IMR-90 (cell line): Measurements from ENCODE around the gene IFNA16. TPM values are rescaled to one million over a fixed set of nuclear protein-coding genes. Genes with fewer than 3 reads are reported as not detected.
"Not testable (repeated sequence)": the region's sequence is repeated elsewhere in the genome, so short reads cannot be mapped to it uniquely, and the experiment has no call there.

Experiments used
- ATAC-seq: fragments of 200-7000 bp; cut with Tn5 transposase; 2 replicates; pipeline ENCODE4 v1.9.1; 2020; ENCODE audit warnings: low read depth, mild to moderate bottlenecking, moderate library complexity
- Bru-seq: library from RNA; stranded (reverse); fragments of 400-500 nt; gene quantifications from one replicate; lab custom pipeline; 2021; lab: Mats Ljungman, UMichigan
- BruChase-seq, 2 experiments: library from RNA; stranded (reverse); fragments of 400-500 nt; gene quantifications; one replicate each; lab custom pipeline; 2021; lab: Mats Ljungman, UMichigan
- BruUV-seq: library from RNA; stranded (reverse); fragments of 400-500 nt; replicated peaks from 2 replicates; lab custom pipeline; 2021; lab: Mats Ljungman, UMichigan
- CTCF ChIA-PET: fragments of 300-600 bp; formaldehyde crosslinking; extraction: SDS; loops from one replicate; lab custom pipeline; 2021; ENCODE audit warnings: antibody characterized with exemption; lab: Yijun Ruan, JAX
- POLR2A ChIA-PET: fragments of 300-600 bp; sonication (Branson Sonifier 250); formaldehyde crosslinking; loops from one replicate; lab custom pipeline; 2022; ENCODE audit warnings: antibody characterized with exemption; ENCODE audit not compliant: unreplicated experiment; lab: Charles Lee
- DNase-seq: peaks from one replicate; pipeline ENCODE4 v3.0.0; 2013
- H2AFZ ChIP-seq: replicated peaks from 2 replicates; pipeline ENCODE3; 2013; ENCODE audit warnings: low read length, mild to moderate bottlenecking; ENCODE audit not compliant: poor library complexity
- H2AK5ac ChIP-seq: 2 replicates; pipeline ENCODE4 v1.6.1; 2013; ENCODE audit warnings: low read depth, low read length, inconsistent platforms
- H2AK9ac ChIP-seq: replicated peaks from 2 replicates; pipeline ENCODE3; 2013; ENCODE audit warnings: mild to moderate bottlenecking, low read depth, low read length, moderate library complexity; ENCODE audit not compliant: poor library complexity
- H2BK120ac ChIP-seq: 2 replicates; pipeline ENCODE4 v1.6.1; 2013; ENCODE audit warnings: low read depth, low read length, inconsistent platforms
- H2BK15ac ChIP-seq: 3 replicates; pipeline ENCODE4 v1.6.1; 2013; ENCODE audit warnings: low read depth, low read length, inconsistent platforms
- H2BK20ac ChIP-seq: 2 replicates; pipeline ENCODE4 v1.6.1; 2013; ENCODE audit warnings: low read depth, mild to moderate bottlenecking, inconsistent platforms, low read length, moderate library complexity
- H2BK5ac ChIP-seq: 2 replicates; pipeline ENCODE4 v1.6.1; 2013; ENCODE audit warnings: mild to moderate bottlenecking, low read depth, low read length, inconsistent platforms; ENCODE audit not compliant: poor library complexity, severe bottlenecking
- H3K14ac ChIP-seq: replicated peaks from 2 replicates; pipeline ENCODE4 v1.6.1; 2013; ENCODE audit warnings: low read depth, low read length, inconsistent platforms
- H3K18ac ChIP-seq: 2 replicates; pipeline ENCODE4 v1.6.1; 2013; ENCODE audit warnings: low read depth, low read length, control low read depth
- H3K23ac ChIP-seq: 2 replicates; pipeline ENCODE4 v1.6.1; 2013; ENCODE audit warnings: low read depth, low read length, inconsistent platforms
- H3K27ac ChIP-seq: 2 replicates; pipeline ENCODE4 v1.5.1; 2013; ENCODE audit warnings: mild to moderate bottlenecking, control low read depth, low read length; ENCODE audit not compliant: insufficient read depth
- H3K27me3 ChIP-seq: 2 replicates; pipeline ENCODE4 v1.6.1; 2013; ENCODE audit warnings: low read length; ENCODE audit not compliant: control insufficient read depth, insufficient read depth
- H3K36me3 ChIP-seq: 2 replicates; pipeline ENCODE4 v1.6.1; 2013; ENCODE audit warnings: low read length, mixed read lengths; ENCODE audit not compliant: control insufficient read depth, insufficient read depth
- H3K4ac ChIP-seq: 2 replicates; pipeline ENCODE4 v1.6.1; 2013; ENCODE audit warnings: low read depth, low read length, inconsistent platforms
- H3K4me1 ChIP-seq: 2 replicates; pipeline ENCODE4 v1.6.1; 2013; ENCODE audit warnings: low read length, mixed read lengths; ENCODE audit not compliant: control insufficient read depth, insufficient read depth
- H3K4me2 ChIP-seq: 2 replicates; pipeline ENCODE4 v1.6.1; 2013; ENCODE audit warnings: low read depth, mild to moderate bottlenecking, control low read depth, low read length, moderate library complexity
- H3K4me3 ChIP-seq: 2 replicates; pipeline ENCODE4 v1.5.1; 2013; ENCODE audit warnings: low read depth, mild to moderate bottlenecking, control low read depth, low read length, moderate library complexity; ENCODE audit not compliant: insufficient read depth
- H3K56ac ChIP-seq: 2 replicates; pipeline ENCODE4 v1.6.1; 2013; ENCODE audit warnings: low read length, inconsistent platforms; ENCODE audit not compliant: insufficient read depth; ENCODE audit errors: extremely low read depth
- H3K79me1 ChIP-seq, 2 experiments: 2 replicates each; pipeline ENCODE4 v1.6.1; 2013; ENCODE audit warnings: low read length in 2 of 2, inconsistent platforms in 1 of 2, low read depth in 1 of 2
- H3K9ac ChIP-seq: 2 replicates; pipeline ENCODE4 v1.6.1; 2013; ENCODE audit warnings: low read depth, low read length, control low read depth
- H3K9me1 ChIP-seq: 2 replicates; pipeline ENCODE4 v1.6.1; 2013; ENCODE audit warnings: low read length, inconsistent platforms; ENCODE audit not compliant: insufficient read depth
- H3K9me3 ChIP-seq: 2 replicates; pipeline ENCODE4 v1.6.1; 2013; ENCODE audit warnings: low read length; ENCODE audit not compliant: control insufficient read depth, insufficient read depth
- H4K20me1 ChIP-seq: 2 replicates; pipeline ENCODE4 v1.6.1; 2013; ENCODE audit warnings: low read length, inconsistent platforms; ENCODE audit not compliant: insufficient read depth
- H4K5ac ChIP-seq: 2 replicates; pipeline ENCODE4 v1.6.1; 2013; ENCODE audit warnings: mild to moderate bottlenecking, low read depth, low read length, control low read depth
- H4K8ac ChIP-seq, 2 experiments: 2 replicates each; pipeline ENCODE4 v1.6.1; 2013; ENCODE audit warnings: low read depth in 2 of 2, low read length in 2 of 2, control low read depth in 1 of 2, inconsistent platforms in 1 of 2
- H4K91ac ChIP-seq: 2 replicates; pipeline ENCODE4 v1.6.1; 2013; ENCODE audit warnings: low read depth, low read length, inconsistent platforms; ENCODE audit not compliant: insufficient read depth
- WGBS, 2 experiments: methylation state at CpG; one replicate each; pipeline versions ENCODE4 v1.1.5 to v1.1.7; 2013; ENCODE audit warnings: missing lambda C conversion rate in 2 of 2; ENCODE audit not compliant: insufficient read length in 1 of 2; ENCODE audit errors: extremely low coverage in 2 of 2; 5-methylcytosine and 5-hydroxymethylcytosine counted together
- dilution Hi-C: fragments of 300-500 bp; cut with HindIII; formaldehyde crosslinking; loops from one replicate; pipeline ENCODE4 v1.14.3; 2018; ENCODE audit warnings: low sequenced_read_pairs; ENCODE audit not compliant: unreplicated experiment
- in situ Hi-C: fragments of 300-500 bp; cut with MboI; formaldehyde crosslinking; loops from 3 replicates; pipeline ENCODE4 v1.14.3; 2019; ENCODE audit warnings: low sequenced_read_pairs, inconsistent platforms, mixed read lengths
- intact Hi-C: fragments of 100-400 bp; cut with micrococcal nuclease; formaldehyde crosslinking; loops from 2 replicates; pipeline ENCODE4 v1.10.0; 2022
- long read RNA-seq: library from polyadenylated mRNA; unstranded; transcript quantifications from one replicate; pipeline ENCODE4 v2.0.0, GENCODE V29; 2021; ENCODE audit not compliant: unreplicated experiment
- polyA plus RNA-seq, 3 experiments: library from polyadenylated mRNA; depleted of rRNA; stranded (reverse); fragments of >200 nt; gene quantifications; 2 replicates each; pipeline ENCODE4 v1.2.3, GENCODE V29; 2012; ENCODE audit warnings: low replicate concordance in 1 of 3
- total RNA-seq: library from RNA; depleted of rRNA; stranded (reverse); fragments of >200 nt; gene quantifications from 2 replicates; pipeline ENCODE4 v1.2.3, GENCODE V29; 2012; rRNA removed

The IFNA16 gene
- total RNA-seq = not detected in 2 replicates
- not detected in 2 replicates for polyA plus RNA-seq (2012; rRNA removed)
- not detected in 2 replicates for polyA plus RNA-seq (2012; cell fraction: cytosol; rRNA removed)
- not detected in 2 replicates for polyA plus RNA-seq (2012; cell fraction: nucleus; rRNA removed; ENCODE audit: low replicate concordance)
- Bru-seq, nascent RNA = not detected
- BruChase-seq, experiment 1, labeled RNA remaining after a 6-hour chase = not detected
- not detected for BruChase-seq, experiment 2, labeled RNA remaining after a 2-hour chase
- long read RNA-seq = 0 reads

DNA sequence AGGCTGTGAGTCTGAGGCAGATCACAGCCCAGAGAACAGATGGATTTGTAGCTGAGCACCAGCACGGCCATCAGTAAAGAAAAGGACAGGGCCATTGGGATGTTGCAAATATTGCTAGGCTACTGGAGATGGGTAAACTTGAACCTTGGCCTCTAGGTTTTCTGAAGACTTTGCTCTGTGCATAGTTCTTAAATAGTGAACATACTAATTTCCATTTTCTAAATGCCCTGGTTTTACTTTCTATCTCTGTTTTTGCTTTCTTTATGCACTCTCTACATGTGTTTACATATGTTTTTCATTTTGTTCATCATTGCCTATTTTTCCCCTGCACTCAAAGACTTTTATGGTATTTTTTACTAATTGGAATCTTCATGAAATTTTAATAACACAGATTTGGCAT lies at the start of gene IFNA16:
Gene IFNA16 (minus strand): TSS at position 101 of the 400 bp plus-strand sequence. CDS start 6 bp downstream, at position 95.
- H2BK5ac ChIP-seq, H3K23ac ChIP-seq, intact Hi-C loops, H2AFZ ChIP-seq, H3K4ac ChIP-seq, H2AK5ac ChIP-seq, H3K4me3 ChIP-seq, H4K5ac ChIP-seq, H4K20me1 ChIP-seq, H2BK20ac ChIP-seq, H3K79me1 ChIP-seq, H3K14ac ChIP-seq, H3K9ac ChIP-seq, CTCF ChIA-PET, H2AK9ac ChIP-seq, H3K18ac ChIP-seq, H3K9me3 ChIP-seq, H4K8ac ChIP-seq, ATAC-seq, H3K27me3 ChIP-seq, dilution Hi-C loops, H3K4me1 ChIP-seq, H2BK15ac ChIP-seq, H4K91ac ChIP-seq, H3K4me2 ChIP-seq, POLR2A ChIA-PET, H3K56ac ChIP-seq, DNase-seq, BruUV-seq, H2BK120ac ChIP-seq, H3K27ac ChIP-seq, H3K9me1 ChIP-seq, H3K36me3 ChIP-seq: not testable (repeated sequence)
- no CpG with 5 or more reads among the region's 1 CpG for WGBS, 2 experiments
- in situ Hi-C loops = loop anchor here (25.0 kb wide), 1 partner anchor 570 kb away; no protein-coding TSS in a partner anchor
